Upper lobe of right lung (tissue), 1 donor: ENCODE results near the gene NSD1. TPM values are rescaled to one million over a fixed set of nuclear protein-coding genes. Genes with fewer than 3 reads are reported as not detected.

Experiments used
- ATAC-seq: fragments of 200-7000 bp; cut with Tn5 transposase; one replicate; pipeline ENCODE4 v1.9.1; 2020; ENCODE audit warnings: mild to moderate bottlenecking, moderate library complexity
- DNase-seq: peaks from one replicate; pipeline ENCODE4 v3.0.0-alpha.2; 2020
- H3K27ac ChIP-seq: fragments of 200-600 bp; one replicate; pipeline ENCODE4 v1.8.0; 2022
- H3K27me3 ChIP-seq: fragments of 200-600 bp; one replicate; pipeline ENCODE4 v1.8.0; 2022; ENCODE audit warnings: mild to moderate bottlenecking
- H3K36me3 ChIP-seq: fragments of 200-600 bp; one replicate; pipeline ENCODE4 v1.8.0; 2022
- H3K4me1 ChIP-seq: fragments of 200-600 bp; one replicate; pipeline ENCODE4 v1.8.0; 2022
- H3K4me3 ChIP-seq: fragments of 200-600 bp; one replicate; pipeline ENCODE4 v1.8.0; 2022; ENCODE audit warnings: mild to moderate bottlenecking
- H3K9me3 ChIP-seq: fragments of 200-600 bp; one replicate; pipeline ENCODE4 v1.8.0; 2022
- CTCF ChIP-seq: fragments of 200-600 bp; IDR thresholded peaks from one replicate; pipeline ENCODE4 v1.8.0; 2022; ENCODE audit warnings: antibody characterized with exemption
- intact Hi-C: fragments of 100-400 bp; cut with DNase I; formaldehyde crosslinking; loops from one replicate; pipeline ENCODE4 v1.11.0; 2022
- total RNA-seq: library from RNA; stranded (reverse); fragmentation: NEBNext Ultra II Directional; extraction: Animal tissue kit (Norgen Biotek cat#: 25700); gene quantifications from one replicate; pipeline ENCODE4 v1.2.1, GENCODE V29; 2021
- donor health status: DM: no; HTN: yes; CAD: no; lungs with severe emphysema.

The NSD1 gene
- total RNA-seq, 1 donor from 2014 or later, result 67.7 TPM

DNA sequence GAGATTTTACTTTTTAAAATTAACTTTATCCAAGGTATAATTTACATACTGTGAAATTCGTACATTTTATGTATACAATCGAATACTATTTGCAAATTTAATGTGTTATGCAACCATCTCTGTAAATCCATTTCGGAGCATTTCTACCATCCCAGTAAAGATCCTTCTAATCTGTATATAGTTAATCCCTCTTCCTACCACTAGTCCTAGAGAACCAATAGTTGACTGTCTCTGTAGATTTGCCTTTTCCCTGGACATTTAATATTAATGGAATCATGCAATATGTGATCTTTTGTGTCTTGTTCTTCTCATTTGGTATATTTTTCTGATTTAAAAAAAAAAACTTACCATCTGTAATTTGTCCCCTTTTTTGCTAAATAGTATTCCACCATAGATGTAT, 95.2 kb downstream of the NSD1 start:
- intact Hi-C loops, result no loop called here
- H3K4me1 ChIP-seq, result no peaks in the 10 kb centered on the region

GRCh38 chr5:177230660-177231059, 97.1 kb downstream of the NSD1 start:
- no peak for DNase-seq
- H3K27me3 ChIP-seq, result no peaks in the 10 kb centered on the region
- H3K36me3 ChIP-seq, result peaks cover 23% of the 10 kb centered on the region
- intact Hi-C loops, result no loop called here
- no peak overlapping the region for H3K27ac ChIP-seq
- ATAC-seq, result no peak
- TF ChIP-seq CTCF, result no peak
- H3K4me1 ChIP-seq, result no peaks in the 10 kb centered on the region
- H3K4me3 ChIP-seq, result no peak overlapping the region
- no peaks in the 10 kb centered on the region for H3K9me3 ChIP-seq

More for the DNA sequence above, 95.2 kb downstream of the NSD1 start:
- Histone ChIP-seq H3K9me3 (no peaks in the 10 kb centered on the region), H3K4me3 (no peak overlapping the region), H3K36me3 (peaks cover 27% of the 10 kb centered on the region), H3K27ac (no peak overlapping the region), H3K27me3 (no peaks in the 10 kb centered on the region)
- ATAC-seq (no peak), DNase-seq (no peak)
- TF ChIP-seq CTCF, result no peak

DNA sequence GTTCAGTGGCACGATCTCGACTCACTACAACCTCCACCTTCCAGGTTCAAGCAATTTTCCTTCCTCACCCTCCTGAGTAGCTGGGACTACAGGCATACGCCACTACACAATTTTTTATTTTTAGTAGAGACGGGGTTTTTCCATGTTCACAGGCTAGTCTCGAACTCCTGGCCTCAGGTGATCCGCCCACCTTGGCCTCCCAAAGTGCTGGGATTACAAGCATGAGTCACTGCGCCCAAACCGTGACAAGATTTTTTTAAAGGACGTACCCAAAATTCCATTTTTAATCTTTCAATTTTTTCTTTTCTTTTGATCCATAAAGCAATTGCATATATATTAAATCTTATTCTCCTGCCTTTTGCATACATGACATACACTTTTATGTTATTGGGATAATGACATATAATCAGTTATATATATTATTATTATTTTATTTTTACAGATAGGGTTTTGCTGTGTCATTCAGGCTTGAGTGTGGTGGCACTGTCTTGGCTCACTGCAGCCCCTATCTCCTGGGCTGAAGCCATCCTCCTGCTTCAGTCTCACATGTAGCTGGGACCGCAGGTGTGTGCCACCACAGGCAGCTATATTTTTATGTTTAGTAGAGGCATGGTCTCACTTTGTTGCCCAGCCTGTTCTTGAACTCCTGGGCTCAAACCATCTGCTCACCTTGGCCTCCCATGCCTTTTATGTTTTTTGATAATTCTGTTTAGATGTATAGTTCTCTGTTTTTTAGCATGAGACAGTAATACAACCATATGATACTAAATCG, 98.1 kb downstream of the NSD1 start:
- Histone ChIP-seq H3K4me1 (no peaks in the 10 kb centered on the region), H3K9me3 (no peaks in the 10 kb centered on the region), H3K36me3 (peaks cover 28% of the 10 kb centered on the region), H3K27me3 (no peaks in the 10 kb centered on the region), H3K27ac (no peak overlapping the region), H3K4me3 (no peak overlapping the region)
- no peak for TF ChIP-seq CTCF
- DNase-seq, result no peak
- ATAC-seq, result no peak
- intact Hi-C loops, result no loop called here

DNA sequence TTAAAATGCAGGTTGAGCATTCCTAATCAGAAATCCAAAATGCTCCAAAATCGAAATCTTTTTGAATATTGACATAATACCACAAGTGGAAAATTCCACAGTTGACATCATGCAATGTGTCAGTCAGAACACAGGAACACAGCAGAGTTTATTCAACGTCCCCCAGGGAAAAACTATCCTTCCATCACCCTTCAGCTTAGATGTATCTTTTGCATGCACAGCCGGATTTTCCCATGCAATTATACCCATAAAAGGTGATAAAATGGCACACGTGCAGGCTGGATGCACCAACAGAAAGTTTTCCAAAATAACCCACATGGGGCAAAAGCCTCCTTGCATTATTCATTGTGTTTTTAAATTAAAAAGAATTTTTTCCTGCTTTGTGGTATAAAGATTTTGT, 98.8 kb downstream of the NSD1 start:
- no peaks in the 10 kb centered on the region for H3K4me1 ChIP-seq
- H3K4me3 ChIP-seq, result no peak overlapping the region
- peaks cover 35% of the 10 kb centered on the region for H3K36me3 ChIP-seq
- intact Hi-C loops, result no loop called here
- no peak overlapping the region for H3K27ac ChIP-seq
- no peaks in the 10 kb centered on the region for H3K27me3 ChIP-seq
- H3K9me3 ChIP-seq, result no peaks in the 10 kb centered on the region
- DNase-seq (no peak), ATAC-seq (no peak)
- TF ChIP-seq CTCF, result no peak

DNA sequence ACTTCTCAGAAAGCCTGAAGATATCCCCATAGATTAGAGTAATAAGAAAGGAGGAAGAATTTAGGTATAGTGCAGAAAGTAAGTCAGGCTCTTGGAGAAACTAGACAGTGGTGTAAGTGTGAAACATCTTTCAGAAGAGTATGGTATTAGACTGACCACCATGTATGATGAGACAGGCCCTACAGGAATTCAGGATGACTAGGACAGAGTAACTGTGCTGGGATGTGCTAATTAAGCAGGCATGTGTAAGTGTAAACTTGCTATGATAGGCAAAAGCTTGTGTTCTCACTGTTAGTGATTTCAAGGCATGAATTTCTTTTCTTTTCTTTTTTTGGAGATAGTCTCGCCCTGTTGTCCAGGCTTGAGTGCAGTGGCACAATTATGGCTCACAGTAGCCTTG, 99.2 kb downstream of the NSD1 start:
- Histone ChIP-seq H3K4me1 (no peaks in the 10 kb centered on the region), H3K36me3 (peaks cover 39% of the 10 kb centered on the region), H3K9me3 (no peaks in the 10 kb centered on the region), H3K27me3 (no peaks in the 10 kb centered on the region), H3K27ac (no peak overlapping the region), H3K4me3 (no peak overlapping the region)
- intact Hi-C loops, result no loop called here
- no peak for DNase-seq
- TF ChIP-seq CTCF, result no peak
- no peak for ATAC-seq
